ENCODE measurements around the gene CADM1.

- TF ChIP-seq, protein P1, sequence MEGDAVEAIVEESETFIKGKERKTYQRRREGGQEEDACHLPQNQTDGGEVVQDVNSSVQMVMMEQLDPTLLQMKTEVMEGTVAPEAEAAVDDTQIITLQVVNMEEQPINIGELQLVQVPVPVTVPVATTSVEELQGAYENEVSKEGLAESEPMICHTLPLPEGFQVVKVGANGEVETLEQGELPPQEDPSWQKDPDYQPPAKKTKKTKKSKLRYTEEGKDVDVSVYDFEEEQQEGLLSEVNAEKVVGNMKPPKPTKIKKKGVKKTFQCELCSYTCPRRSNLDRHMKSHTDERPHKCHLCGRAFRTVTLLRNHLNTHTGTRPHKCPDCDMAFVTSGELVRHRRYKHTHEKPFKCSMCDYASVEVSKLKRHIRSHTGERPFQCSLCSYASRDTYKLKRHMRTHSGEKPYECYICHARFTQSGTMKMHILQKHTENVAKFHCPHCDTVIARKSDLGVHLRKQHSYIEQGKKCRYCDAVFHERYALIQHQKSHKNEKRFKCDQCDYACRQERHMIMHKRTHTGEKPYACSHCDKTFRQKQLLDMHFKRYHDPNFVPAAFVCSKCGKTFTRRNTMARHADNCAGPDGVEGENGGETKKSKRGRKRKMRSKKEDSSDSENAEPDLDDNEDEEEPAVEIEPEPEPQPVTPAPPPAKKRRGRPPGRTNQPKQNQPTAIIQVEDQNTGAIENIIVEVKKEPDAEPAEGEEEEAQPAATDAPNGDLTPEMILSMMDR (conservative IDR thresholded peaks at IDR 0.05; ENCODE audit: low read depth, low read length): no peak
- no peak for TF ChIP-seq EZH2 (IDR thresholded peaks at IDR 0.05; ENCODE audit: borderline replicate concordance, low read depth, low read length, poor library complexity, severe bottlenecking)
These were observed 41.5 kb upstream of the CADM1 start for GRCh38 chr11:115545581-115546210.
